ENCODE measurements around the gene PPIF.

PPIF gene

GRCh38 chr10:79354141-79354540 is 6.9 kb downstream of the PPIF start:
- Mint-ChIP-seq H3K4me3 (no peak overlapping the region), H3K27ac (peak overlapping the region; percentile 68), H3K9me3 (no peaks in the 10 kb centered on the region), H3K4me1 (peaks cover 31% of the 10 kb centered on the region), H3K27me3 (no peaks in the 10 kb centered on the region), H3K36me3 (peaks cover 38% of the 10 kb centered on the region)
- peak; percentile 70 for ATAC-seq (ENCODE audit: low read depth)
- DNase-seq (ENCODE audit: low spot score in 2 of 2) = no peak

- ATAC-seq (ENCODE audit: low read depth) = no peak
- Mint-ChIP-seq H3K27ac (peak overlapping the region; percentile 68), H3K9me3 (no peaks in the 10 kb centered on the region), H3K4me1 (peaks cover 31% of the 10 kb centered on the region), H3K4me3 (no peak overlapping the region), H3K36me3 (peaks cover 37% of the 10 kb centered on the region), H3K27me3 (no peaks in the 10 kb centered on the region)
- DNase-seq (ENCODE audit: low spot score in 2 of 2) = peak in 1 of 2 donors; percentile 7
Measured at GRCh38 chr10:79354615-79355014, 7.3 kb downstream of the PPIF start.

- Mint-ChIP-seq H3K27me3 (no peaks in the 10 kb centered on the region), H3K4me1 (peaks cover 31% of the 10 kb centered on the region), H3K36me3 (peaks cover 30% of the 10 kb centered on the region), H3K4me3 (no peak overlapping the region), H3K9me3 (no peaks in the 10 kb centered on the region), H3K27ac (peak overlapping the region; percentile 10)
- ATAC-seq (ENCODE audit: low read depth) = no peak
- peak in 1 of 2 donors; percentile 4 for DNase-seq (ENCODE audit: low spot score in 2 of 2)
Measured at GRCh38 chr10:79355420-79356017, 8.2 kb downstream of the PPIF start.

GRCh38 chr10:79356104-79356503 is 8.8 kb downstream of the PPIF start:
- no peak overlapping the region for H3K4me3 Mint-ChIP-seq
- H3K4me1 Mint-ChIP-seq = peaks cover 31% of the 10 kb centered on the region
- peak in 1 of 2 donors; percentile 6 for DNase-seq (ENCODE audit: low spot score in 2 of 2)
- peak overlapping the region; percentile 10 for H3K27ac Mint-ChIP-seq
- H3K9me3 Mint-ChIP-seq = no peaks in the 10 kb centered on the region
- no peak for ATAC-seq (ENCODE audit: low read depth)
- H3K36me3 Mint-ChIP-seq = peaks cover 30% of the 10 kb centered on the region
- H3K27me3 Mint-ChIP-seq = no peaks in the 10 kb centered on the region

- DNase-seq (ENCODE audit: low spot score in 2 of 2) = no peak
- Mint-ChIP-seq H3K36me3 (peaks cover 30% of the 10 kb centered on the region), H3K4me1 (peaks cover 31% of the 10 kb centered on the region), H3K27ac (no peak overlapping the region), H3K9me3 (no peaks in the 10 kb centered on the region), H3K27me3 (no peaks in the 10 kb centered on the region), H3K4me3 (no peak overlapping the region)
- no peak for ATAC-seq (ENCODE audit: low read depth)
Measured at GRCh38 chr10:79357180-79357579, 9.9 kb downstream of the PPIF start.

GRCh38 chr10:79358811-79359210 is 11.5 kb downstream of the PPIF start:
- Mint-ChIP-seq H3K4me1 (peaks cover 24% of the 10 kb centered on the region), H3K36me3 (peaks cover 24% of the 10 kb centered on the region), H3K27me3 (no peaks in the 10 kb centered on the region), H3K9me3 (no peaks in the 10 kb centered on the region), H3K27ac (no peak overlapping the region), H3K4me3 (no peak overlapping the region)
- peak; percentile 36 for ATAC-seq (ENCODE audit: low read depth)
- DNase-seq (ENCODE audit: low spot score in 2 of 2) = peak in 1 of 2 donors; percentile 6

- Mint-ChIP-seq H3K36me3 (peaks cover 20% of the 10 kb centered on the region), H3K4me3 (no peak overlapping the region), H3K27me3 (no peaks in the 10 kb centered on the region), H3K27ac (no peak overlapping the region), H3K9me3 (no peaks in the 10 kb centered on the region), H3K4me1 (peaks cover 21% of the 10 kb centered on the region)
- ATAC-seq (ENCODE audit: low read depth) (peak; percentile 84), DNase-seq (ENCODE audit: low spot score in 2 of 2) (no peak)
Measured at GRCh38 chr10:79359816-79360498, 12.7 kb downstream of the PPIF start.

- DNase-seq (ENCODE audit: low spot score in 2 of 2) (peak in 1 of 2 donors; percentile 9), ATAC-seq (ENCODE audit: low read depth) (no peak)
- no peaks in the 10 kb centered on the region for H3K9me3 Mint-ChIP-seq
- no peak overlapping the region for H3K4me3 Mint-ChIP-seq
- peaks cover 15% of the 10 kb centered on the region for H3K4me1 Mint-ChIP-seq
- no peaks in the 10 kb centered on the region for H3K27me3 Mint-ChIP-seq
- H3K27ac Mint-ChIP-seq = no peak overlapping the region
- H3K36me3 Mint-ChIP-seq = peaks cover 14% of the 10 kb centered on the region
Measured at GRCh38 chr10:79360499-79361342, 13.5 kb downstream of the PPIF start.

- no peaks in the 10 kb centered on the region for H3K27me3 Mint-ChIP-seq
- H3K36me3 Mint-ChIP-seq = peaks cover 9% of the 10 kb centered on the region
- DNase-seq (ENCODE audit: low spot score in 2 of 2) = no peak
- H3K4me1 Mint-ChIP-seq = peaks cover 8% of the 10 kb centered on the region
- no peaks in the 10 kb centered on the region for H3K9me3 Mint-ChIP-seq
- no peak for ATAC-seq (ENCODE audit: low read depth)
- no peak overlapping the region for H3K27ac Mint-ChIP-seq
- H3K4me3 Mint-ChIP-seq = no peak overlapping the region
Measured at GRCh38 chr10:79361726-79362397, 14.6 kb downstream of the PPIF start.

- Mint-ChIP-seq H3K9me3 (peaks cover 1% of the 10 kb centered on the region), H3K27ac (no peak overlapping the region), H3K36me3 (peaks cover 3% of the 10 kb centered on the region), H3K4me1 (no peaks in the 10 kb centered on the region), H3K4me3 (no peak overlapping the region), H3K27me3 (no peaks in the 10 kb centered on the region)
- ATAC-seq (ENCODE audit: low read depth) = no peak
- DNase-seq (ENCODE audit: low spot score in 2 of 2) = no peak
Measured at GRCh38 chr10:79367426-79368189, 20.3 kb downstream of the PPIF start.

- Mint-ChIP-seq H3K4me1 (peaks cover 3% of the 10 kb centered on the region), H3K4me3 (no peak overlapping the region), H3K27me3 (no peaks in the 10 kb centered on the region), H3K9me3 (peaks cover 1% of the 10 kb centered on the region), H3K27ac (no peak overlapping the region), H3K36me3 (no peaks in the 10 kb centered on the region)
- ATAC-seq (ENCODE audit: low read depth) (no peak), DNase-seq (ENCODE audit: low spot score in 2 of 2) (no peak)
Measured at GRCh38 chr10:79372871-79373270, 25.6 kb downstream of the PPIF start.

- H3K36me3 Mint-ChIP-seq = no peaks in the 10 kb centered on the region
- H3K27me3 Mint-ChIP-seq = no peaks in the 10 kb centered on the region
- ATAC-seq (ENCODE audit: low read depth) (peak; percentile 67), DNase-seq (ENCODE audit: low spot score in 2 of 2) (peak; percentile 69 to 75)
- H3K4me3 Mint-ChIP-seq = no peak overlapping the region
- peaks cover 1% of the 10 kb centered on the region for H3K9me3 Mint-ChIP-seq
- peaks cover 3% of the 10 kb centered on the region for H3K4me1 Mint-ChIP-seq
- H3K27ac Mint-ChIP-seq = peak overlapping the region; percentile 31
Measured at GRCh38 chr10:79374312-79375191, 27.3 kb downstream of the PPIF start.

Measured in memory B cell (primary cell).